ENCODE measurements around the gene B4GALT4. TPM values are rescaled to one million over a fixed set of nuclear protein-coding genes. Genes with fewer than 3 reads are reported as not detected.

B4GALT4 gene
- total RNA-seq, 1 experiment from 2014 or later = 46.5 TPM

GRCh38 chr3:119187266-119187665 lies 53.4 kb downstream of the B4GALT4 start:
- Mint-ChIP-seq H3K36me3 (ENCODE audit: insufficient read depth in 1 of 3, low read depth in 3 of 3) (no peaks in the 10 kb centered on the region), H3K9me3 (no peaks in the 10 kb centered on the region), H3K27ac (no peak overlapping the region), H3K4me3 (no peak overlapping the region), H3K4me1 (peaks cover 0 to 4% of the 10 kb centered on the region in 2 experiments; a peak in 1 of 4 replicates), H3K27me3 (ENCODE audit: low read depth) (no peaks in the 10 kb centered on the region; the same call in 1 of the 2 replicates)
- H3K4me2 ChIP-seq (ENCODE audit: insufficient read depth, insufficient read length, low read length) = no peak overlapping the region
- H3K27me3 ChIP-seq (ENCODE audit: insufficient read depth, low read length) = no peaks in the 10 kb centered on the region
- H2AK5ac ChIP-seq (ENCODE audit: insufficient read length, low read length) = no peak overlapping the region
- no peak overlapping the region for H2AFZ ChIP-seq (ENCODE audit: low read length)
- no peak overlapping the region for H4K8ac ChIP-seq (replicated peaks; ENCODE audit: insufficient read length, low read depth, low read length)
- H2BK120ac ChIP-seq (ENCODE audit: low read depth, low read length, poor library complexity, severe bottlenecking) = no peak overlapping the region
- no peaks in the 10 kb centered on the region for H3K79me2 ChIP-seq (ENCODE audit: insufficient read depth, low read length)
- no peak overlapping the region for H3K9ac ChIP-seq (ENCODE audit: extremely low read depth, insufficient read length, low read length)
- H3K23me2 ChIP-seq (ENCODE audit: insufficient read length, low read depth, low read length, poor library complexity, severe bottlenecking) = no peaks in the 10 kb centered on the region
- no peak for DNase-seq
- no peak overlapping the region for H4K5ac ChIP-seq (ENCODE audit: insufficient read length, low read depth, low read length)
- H2BK15ac ChIP-seq (ENCODE audit: low read depth, low read length) = no peak overlapping the region
- no peak overlapping the region for H3K14ac ChIP-seq (ENCODE audit: insufficient read depth, low read length)
- no peak overlapping the region for H3T11ph ChIP-seq (ENCODE audit: low read length)
- H2BK12ac ChIP-seq (ENCODE audit: insufficient read length, low read depth, low read length) = no peak overlapping the region
- H3K4me1 ChIP-seq (ENCODE audit: insufficient read depth, low read length) = no peaks in the 10 kb centered on the region
- H3K9me3 ChIP-seq (ENCODE audit: control insufficient read depth, low read depth, low read length) = no peaks in the 10 kb centered on the region
- H2BK20ac ChIP-seq (ENCODE audit: low read depth, low read length, poor library complexity, severe bottlenecking) = no peak overlapping the region
- H3K27ac ChIP-seq (ENCODE audit: insufficient read length, low read depth, low read length) = no peak overlapping the region
- H3K23ac ChIP-seq (ENCODE audit: insufficient read length, low read depth, low read length) = no peak overlapping the region
- no peak overlapping the region for H2BK5ac ChIP-seq (ENCODE audit: insufficient read length, low read length)
- no peak overlapping the region for H3K18ac ChIP-seq (ENCODE audit: insufficient read length, low read depth, low read length)
- no peak overlapping the region for H3K4ac ChIP-seq (ENCODE audit: low read depth, low read length)
- H3K79me1 ChIP-seq (ENCODE audit: insufficient read depth, low read depth, low read length, poor library complexity, severe bottlenecking) = no peaks in the 10 kb centered on the region
- TF ChIP-seq CTCF (conservative IDR thresholded peaks at IDR 0.05) = no peak
- no peak overlapping the region for H3K56ac ChIP-seq (ENCODE audit: insufficient read length, low read depth, low read length)
- H4K91ac ChIP-seq (ENCODE audit: insufficient read length, low read depth, low read length) = no peak overlapping the region
- no peaks in the 10 kb centered on the region for H4K20me1 ChIP-seq (ENCODE audit: control insufficient read depth, insufficient read depth, insufficient read length)
